Omental fat pad (tissue), 4 donors: Measurements from ENCODE around the gene ANXA1. TPM values are rescaled to one million over a fixed set of nuclear protein-coding genes. Genes with fewer than 3 reads are reported as not detected.

Source experiments
- ATAC-seq: fragments of 150-250 bp; one replicate; pipeline ENCODE4 v1.9.1; 2016; ENCODE audit warnings: mild to moderate bottlenecking, moderate library complexity; ENCODE audit not compliant: low FRiP score
- DNase-seq: peaks from one replicate; pipeline ENCODE4 v3.0.0-alpha.2; 2019; ENCODE audit warnings: low spot score
- CTCF ChIP-seq, 3 donors: fragments of 450-650 bp; IDR thresholded peaks; one replicate each; pipeline ENCODE4 v1.5.1; 2016 to 2017; ENCODE audit warnings: antibody characterized with exemption in 3 of 3, mild to moderate bottlenecking in 3 of 3, moderate library complexity in 2 of 3
- total RNA-seq, 4 donors: library from RNA; depleted of rRNA; stranded (reverse); fragments of >200 nt; gene quantifications; one replicate each; pipeline ENCODE4 v1.1.0, GENCODE V29; 2016

Gene ANXA1
- total RNA-seq, 4 donors from 2014 or later = 513 to 2,547 (median 1,383) TPM

- no peak for ATAC-seq
- no peak for TF ChIP-seq CTCF (IDR thresholded peaks at IDR 0.05)
- DNase-seq = no peak
Measured at GRCh38 chr9:73173557-73174329, 22.1 kb downstream of the ANXA1 start.

- no peak for DNase-seq
- no peak for TF ChIP-seq CTCF (IDR thresholded peaks at IDR 0.05)
- ATAC-seq = no peak
Measured at GRCh38 chr9:73174330-73174980, 22.8 kb downstream of the ANXA1 start.

GRCh38 chr9:73176450-73176875, 24.8 kb downstream of the ANXA1 start:
- no peak for DNase-seq
- ATAC-seq = no peak
- TF ChIP-seq CTCF (IDR thresholded peaks at IDR 0.05) = no peak

- ATAC-seq = no peak
- no peak for TF ChIP-seq CTCF (IDR thresholded peaks at IDR 0.05)
- DNase-seq = no peak
Measured at GRCh38 chr9:73178044-73178443, 26.4 kb downstream of the ANXA1 start.

GRCh38 chr9:73179589-73179988, 27.9 kb downstream of the ANXA1 start:
- TF ChIP-seq CTCF (IDR thresholded peaks at IDR 0.05) = no peak
- DNase-seq (no peak), ATAC-seq (peak; percentile 65)

GRCh38 chr9:73180403-73180802, 28.7 kb downstream of the ANXA1 start:
- ATAC-seq = no peak
- TF ChIP-seq CTCF (IDR thresholded peaks at IDR 0.05) = no peak
- DNase-seq = no peak

- ATAC-seq (no peak), DNase-seq (no peak)
- TF ChIP-seq CTCF (IDR thresholded peaks at IDR 0.05) = no peak
Measured at GRCh38 chr9:73182928-73183327, 31.3 kb downstream of the ANXA1 start.
